GM12878 (cell line): ENCODE data around the gene CLK4. TPM values are rescaled to one million over a fixed set of nuclear protein-coding genes. Genes with fewer than 3 reads are reported as not detected.

Experiments
- ATAC-seq: fragments of 200-7000 bp; cut with Tn5 transposase; 3 replicates; pipeline ENCODE4 v1.9.1; 2020; ENCODE audit warnings: mild to moderate bottlenecking, moderate library complexity
- BruUV-seq: library from RNA; stranded (reverse); fragments of 400-500 nt; replicated peaks from 2 replicates; lab custom pipeline; 2021; lab: Mats Ljungman, UMichigan
- CTCF ChIA-PET: fragments of 300-600 bp; sonication (Branson Sonifier 250); formaldehyde crosslinking; extraction: SDS; loops from one replicate; lab custom pipeline; 2021; ENCODE audit warnings: inconsistent platforms; lab: Yijun Ruan, JAX
- POLR2A ChIA-PET: fragments of 350-600 bp; formaldehyde crosslinking; extraction: SDS; loops from one replicate; lab custom pipeline; 2021; ENCODE audit warnings: inconsistent platforms; lab: Charles Lee
- RAD21 ChIA-PET: fragments of 300-600 bp; sonication (Branson Sonifier 250); formaldehyde crosslinking; loops from one replicate; lab custom pipeline; 2023; ENCODE audit warnings: antibody characterized with exemption; ENCODE audit not compliant: unreplicated experiment; lab: Charles Lee
- SMC1A ChIA-PET: fragments of 300-600 bp; sonication (Branson Sonifier 250); formaldehyde crosslinking; loops from one replicate; lab custom pipeline; 2023; ENCODE audit not compliant: unreplicated experiment, uncharacterized antibody; lab: Charles Lee
- DNase-seq: peaks from one replicate; pipeline ENCODE4 v3.0.0-alpha.2; 2011; ENCODE audit warnings: low read depth, low spot score
- FAIRE-seq: peaks from 3 replicates; lab custom pipeline; 2011; peaks lifted over from hg19 to GRCh38; lab: Jason Lieb, UNC
- H2AFZ ChIP-seq: 2 replicates; pipeline ENCODE4 v1.6.0; 2011; ENCODE audit warnings: low read depth, low read length, control low read depth; ENCODE audit not compliant: control insufficient read depth
- H3K27ac ChIP-seq: 2 replicates; pipeline ENCODE4 v1.5.1; 2011; ENCODE audit warnings: control low read depth; ENCODE audit not compliant: control insufficient read depth, insufficient read depth
- H3K27me3 ChIP-seq, 2 experiments: replicated peaks in 1 of 2; 2 replicates each; pipeline versions ENCODE4 v1.6.0 to v1.6.1; 2011; ENCODE audit warnings: low read length in 1 of 2; ENCODE audit not compliant: control insufficient read depth in 2 of 2, insufficient read depth in 2 of 2
- H3K36me3 ChIP-seq, 2 experiments: 2 replicates each; pipeline ENCODE4 v1.5.1; 2011; ENCODE audit warnings: low read length in 1 of 2; ENCODE audit not compliant: control insufficient read depth in 2 of 2, insufficient read depth in 2 of 2
- H3K4me1 ChIP-seq: 2 replicates; pipeline ENCODE4 v1.6.1; 2011; ENCODE audit warnings: mild to moderate bottlenecking, low read length, moderate library complexity, mixed read lengths; ENCODE audit not compliant: control insufficient read depth, insufficient read depth
- H3K4me2 ChIP-seq: 2 replicates; pipeline ENCODE4 v1.6.0; 2011; ENCODE audit warnings: control low read depth; ENCODE audit not compliant: control insufficient read depth, insufficient read depth
- H3K4me3 ChIP-seq: fragments of 200-600 bp; sonication (generic); 2 replicates; pipeline ENCODE4 v1.5.1; 2016
- H3K79me2 ChIP-seq: 2 replicates; pipeline ENCODE4 v1.6.0; 2011; ENCODE audit warnings: low read length; ENCODE audit not compliant: control insufficient read depth, insufficient read depth
- H3K9ac ChIP-seq: 2 replicates; pipeline ENCODE4 v1.8.0; 2011; ENCODE audit warnings: low read length, control low read depth, mixed read lengths; ENCODE audit not compliant: control insufficient read depth, insufficient read depth
- H3K9me3 ChIP-seq: replicated peaks from 3 replicates; pipeline ENCODE4 v1.5.1; 2011; ENCODE audit warnings: mild to moderate bottlenecking, low read length; ENCODE audit not compliant: control insufficient read depth, insufficient read depth
- H4K20me1 ChIP-seq: 2 replicates; pipeline ENCODE4 v1.6.0; 2011; ENCODE audit not compliant: control insufficient read depth, insufficient read depth
- BHLHE40 ChIP-seq, 2 experiments: fragments of 450-650 bp in 1 of 2; IDR thresholded peaks; 2 replicates each; pipeline ENCODE4 v1.6.1; 2011 to 2017; ENCODE audit warnings: low read depth in 2 of 2, borderline replicate concordance in 1 of 2, improper control_type of control experiment in 1 of 2, low read length in 1 of 2, mild to moderate bottlenecking in 1 of 2
- BMI1 ChIP-seq: fragments of 450-650 bp; IDR thresholded peaks from 2 replicates; pipeline ENCODE4 v1.6.1; 2016; ENCODE audit warnings: mild to moderate bottlenecking, moderate library complexity, borderline replicate concordance
- NFYA ChIP-seq: IDR thresholded peaks from 2 replicates; pipeline ENCODE4 v1.6.1; 2011; ENCODE audit warnings: low read depth, mild to moderate bottlenecking, low read length, improper control_type of control experiment, borderline replicate concordance
- NR2C2 ChIP-seq: IDR thresholded peaks from 2 replicates; pipeline ENCODE4 v1.6.1; 2011; ENCODE audit warnings: borderline replicate concordance, low read depth; ENCODE audit not compliant: control insufficient read depth, insufficient read length
- NR2F1 ChIP-seq: fragments of 450-650 bp; conservative IDR thresholded peaks from 2 replicates; pipeline ENCODE4 v1.6.1; 2017; ENCODE audit warnings: mild to moderate bottlenecking
- PAX5 ChIP-seq: IDR thresholded peaks from 2 replicates; pipeline ENCODE4 v1.6.1; 2011; ENCODE audit warnings: low read depth, low read length, borderline replicate concordance
- RAD21 ChIP-seq: IDR thresholded peaks from 2 replicates; pipeline ENCODE4 v1.6.1; 2011; ENCODE audit warnings: mild to moderate bottlenecking, low read depth, low read length, moderate library complexity; ENCODE audit not compliant: insufficient read depth
- YBX1 ChIP-seq: fragments of 450-650 bp; IDR thresholded peaks from 2 replicates; pipeline ENCODE4 v1.6.1; 2016; ENCODE audit warnings: antibody characterized with exemption
- YY1 ChIP-seq: IDR thresholded peaks from 2 replicates; pipeline ENCODE4 v1.6.1; 2011; ENCODE audit warnings: low read depth, mild to moderate bottlenecking, low read length
- ZSCAN29 ChIP-seq: fragments of 450-650 bp; IDR thresholded peaks from 2 replicates; pipeline ENCODE4 v1.6.1; 2017; ENCODE audit warnings: mild to moderate bottlenecking, moderate library complexity
- WGBS: methylation state at CpG from one replicate; pipeline ENCODE4 v1.1.6; 2016; ENCODE audit warnings: low lambda C conversion rate; ENCODE audit not compliant: insufficient replicate concordance, insufficient coverage; ENCODE audit errors: missing lambda C conversion rate; 5-methylcytosine and 5-hydroxymethylcytosine counted together
- in situ Hi-C: fragments of 300-500 bp; cut with MboI; formaldehyde crosslinking; loops from 9 replicates; pipeline ENCODE4 v1.14.3; 2018; ENCODE audit warnings: mixed read lengths
- intact Hi-C: fragments of 100-400 bp; cut with micrococcal nuclease; formaldehyde crosslinking; loops from one replicate; pipeline ENCODE4 v1.14.2; 2022; ENCODE audit not compliant: unreplicated experiment
- polyA plus RNA-seq, 11 experiments: library from polyadenylated mRNA; depleted of rRNA in 4 of 11; unstranded in 6 of 11; stranded (reverse) in 5 of 11; fragments of >200 nt; fragmentation: Nextera tagmentation in 4 of 11; fragmentation: Illumina TruSeq in 1 of 11; extraction: Ambion mirVana in 4 of 11; extraction: Trizol in 1 of 11; gene quantifications; 1 replicate in 1 of 11; 2 replicates in 10 of 11; pipeline versions ENCODE4 v1.2.1 to v1.2.3, GENCODE V29; 2011 to 2016; ENCODE audit warnings: inconsistent platforms in 2 of 11, missing spikeins in 2 of 11, low read depth in 1 of 11
- total RNA-seq, 4 experiments: library from RNA; depleted of rRNA in 3 of 4; stranded (reverse); fragments of >200 nt in 3 of 4; fragmentation: Illumina TruSeq in 1 of 4; extraction: Trizol in 1 of 4; gene quantifications; 2 replicates each; pipeline versions ENCODE4 v1.2.1 to v1.2.3, GENCODE V29; 2013 to 2021
- TF ChIP-seq, protein P1 (sequence below): IDR thresholded peaks from 2 replicates; pipeline ENCODE4 v1.6.1; 2012; ENCODE audit warnings: low read depth, low read length, improper control_type of control experiment
- TF ChIP-seq, protein P2 (sequence below): fragments of 450-650 bp; IDR thresholded peaks from 2 replicates; pipeline ENCODE4 v1.6.1; 2017; ENCODE audit warnings: mild to moderate bottlenecking, moderate library complexity

Gene CLK4
- total and polyA plus RNA-seq, 10 of the 15 experiments (the other 5 are each of a cell fraction or from before 2014, with no cell fraction given): 13.6 to 47.9 (median 19.1) TPM

DNA sequence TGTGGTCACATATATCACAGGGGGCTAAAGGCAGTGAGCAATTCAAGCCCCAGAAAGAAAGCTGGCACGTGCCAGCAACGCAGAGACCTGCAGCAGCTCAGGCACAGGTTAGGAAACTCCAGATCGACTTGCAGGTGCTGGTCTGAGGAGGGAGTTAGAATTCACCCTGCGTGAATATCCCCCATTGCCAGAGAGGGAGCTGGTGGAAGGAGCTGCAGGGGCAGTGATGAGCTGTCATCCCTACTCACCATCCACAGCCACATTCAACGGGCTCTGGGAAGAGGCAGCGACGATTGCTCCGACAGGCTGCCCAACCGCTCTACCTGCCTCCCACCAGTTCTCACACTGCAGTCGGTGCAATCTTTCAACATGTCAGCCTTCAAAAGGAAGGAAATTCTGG lies 40.8 kb upstream of the CLK4 start:
- Histone ChIP-seq H3K9ac (no peak overlapping the region), H3K4me3 (no peak overlapping the region), H3K79me2 (no peaks in the 10 kb centered on the region), H3K27me3 (no peaks in the 10 kb centered on the region), H3K4me1 (no peaks in the 10 kb centered on the region), H3K4me2 (no peak overlapping the region), H3K9me3 (no peaks in the 10 kb centered on the region; the same call in 2 of the 3 replicates), H2AFZ (no peak overlapping the region), H3K36me3 (no peaks in the 10 kb centered on the region), H4K20me1 (no peaks in the 10 kb centered on the region), H3K27ac (no peak overlapping the region)
- ATAC-seq (no peak), FAIRE-seq (no peak), DNase-seq (no peak)
- intact Hi-C loops: no loop called here
- SMC1A ChIA-PET: no interaction called here
- RAD21 ChIA-PET: no interaction called here
- WGBS: 57% methylated on average over 10 of the region's 10 CpGs
- no TSS peak for BruUV-seq
- POLR2A ChIA-PET: no interaction called here
- in situ Hi-C loops: no loop called here
- TF ChIP-seq, protein P1, sequence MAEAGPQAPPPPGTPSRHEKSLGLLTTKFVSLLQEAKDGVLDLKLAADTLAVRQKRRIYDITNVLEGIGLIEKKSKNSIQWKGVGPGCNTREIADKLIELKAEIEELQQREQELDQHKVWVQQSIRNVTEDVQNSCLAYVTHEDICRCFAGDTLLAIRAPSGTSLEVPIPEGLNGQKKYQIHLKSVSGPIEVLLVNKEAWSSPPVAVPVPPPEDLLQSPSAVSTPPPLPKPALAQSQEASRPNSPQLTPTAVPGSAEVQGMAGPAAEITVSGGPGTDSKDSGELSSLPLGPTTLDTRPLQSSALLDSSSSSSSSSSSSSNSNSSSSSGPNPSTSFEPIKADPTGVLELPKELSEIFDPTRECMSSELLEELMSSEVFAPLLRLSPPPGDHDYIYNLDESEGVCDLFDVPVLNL: no peak
- peak in 1 of 2 experiments; percentile 34; a peak in 1 of 4 replicates for TF ChIP-seq BHLHE40 (IDR thresholded peaks at IDR 0.05; ENCODE audit: borderline replicate concordance in 1 of 2, low read depth in 2 of 2, low read length in 1 of 2)
- CTCF ChIA-PET: no interaction called here

DNA sequence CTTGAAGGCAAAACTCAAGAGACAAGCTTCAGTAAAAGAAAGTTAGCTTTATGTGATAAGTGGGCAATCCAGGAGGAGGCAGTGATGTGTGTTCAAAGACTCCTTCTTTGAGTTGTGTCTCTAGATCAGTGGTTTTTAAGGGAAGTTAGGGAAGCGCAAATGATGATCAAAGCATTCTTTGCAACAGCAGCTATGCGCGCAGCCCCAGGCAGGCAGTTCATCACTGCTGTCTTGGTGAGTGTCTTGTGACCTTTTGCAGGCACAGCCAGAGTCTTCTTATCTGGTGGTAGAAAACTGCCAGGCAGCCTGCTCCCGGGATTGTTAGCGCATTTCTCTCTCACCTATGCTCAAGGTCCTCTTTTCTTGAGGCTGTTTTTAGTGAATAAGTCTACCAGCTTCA lies 40.3 kb upstream of the CLK4 start:
- in situ Hi-C loops (no loop called here), intact Hi-C loops (no loop called here)
- no peak overlapping the region for H3K4me3 ChIP-seq
- POLR2A ChIA-PET: no interaction called here
- H3K27ac ChIP-seq: no peak overlapping the region
- RAD21 ChIA-PET: no interaction called here
- no peaks in the 10 kb centered on the region for H3K79me2 ChIP-seq
- H4K20me1 ChIP-seq: no peaks in the 10 kb centered on the region
- CTCF ChIA-PET: no interaction called here
- no peak overlapping the region for H3K9ac ChIP-seq
- no peak overlapping the region for H3K4me2 ChIP-seq
- SMC1A ChIA-PET: no interaction called here
- H2AFZ ChIP-seq: no peak overlapping the region
- FAIRE-seq (no peak), ATAC-seq (no peak), DNase-seq (no peak)
- BruUV-seq: no TSS peak
- WGBS: 31% methylated on average over 5 of the region's 5 CpGs
- no peaks in the 10 kb centered on the region for H3K27me3 ChIP-seq
- no peaks in the 10 kb centered on the region for H3K4me1 ChIP-seq
- H3K36me3 ChIP-seq: no peaks in the 10 kb centered on the region
- H3K9me3 ChIP-seq: peaks cover 1% of the 10 kb centered on the region; the same call in 2 of the 3 replicates
- TF ChIP-seq NFYA (no peak), ZSCAN29 (no peak), YY1 (no peak), NR2F1 (no peak), PAX5 (no peak), RAD21 (no peak), YBX1 (no peak), NR2C2 (no peak), BMI1 (no peak)
- TF ChIP-seq, protein P2, sequence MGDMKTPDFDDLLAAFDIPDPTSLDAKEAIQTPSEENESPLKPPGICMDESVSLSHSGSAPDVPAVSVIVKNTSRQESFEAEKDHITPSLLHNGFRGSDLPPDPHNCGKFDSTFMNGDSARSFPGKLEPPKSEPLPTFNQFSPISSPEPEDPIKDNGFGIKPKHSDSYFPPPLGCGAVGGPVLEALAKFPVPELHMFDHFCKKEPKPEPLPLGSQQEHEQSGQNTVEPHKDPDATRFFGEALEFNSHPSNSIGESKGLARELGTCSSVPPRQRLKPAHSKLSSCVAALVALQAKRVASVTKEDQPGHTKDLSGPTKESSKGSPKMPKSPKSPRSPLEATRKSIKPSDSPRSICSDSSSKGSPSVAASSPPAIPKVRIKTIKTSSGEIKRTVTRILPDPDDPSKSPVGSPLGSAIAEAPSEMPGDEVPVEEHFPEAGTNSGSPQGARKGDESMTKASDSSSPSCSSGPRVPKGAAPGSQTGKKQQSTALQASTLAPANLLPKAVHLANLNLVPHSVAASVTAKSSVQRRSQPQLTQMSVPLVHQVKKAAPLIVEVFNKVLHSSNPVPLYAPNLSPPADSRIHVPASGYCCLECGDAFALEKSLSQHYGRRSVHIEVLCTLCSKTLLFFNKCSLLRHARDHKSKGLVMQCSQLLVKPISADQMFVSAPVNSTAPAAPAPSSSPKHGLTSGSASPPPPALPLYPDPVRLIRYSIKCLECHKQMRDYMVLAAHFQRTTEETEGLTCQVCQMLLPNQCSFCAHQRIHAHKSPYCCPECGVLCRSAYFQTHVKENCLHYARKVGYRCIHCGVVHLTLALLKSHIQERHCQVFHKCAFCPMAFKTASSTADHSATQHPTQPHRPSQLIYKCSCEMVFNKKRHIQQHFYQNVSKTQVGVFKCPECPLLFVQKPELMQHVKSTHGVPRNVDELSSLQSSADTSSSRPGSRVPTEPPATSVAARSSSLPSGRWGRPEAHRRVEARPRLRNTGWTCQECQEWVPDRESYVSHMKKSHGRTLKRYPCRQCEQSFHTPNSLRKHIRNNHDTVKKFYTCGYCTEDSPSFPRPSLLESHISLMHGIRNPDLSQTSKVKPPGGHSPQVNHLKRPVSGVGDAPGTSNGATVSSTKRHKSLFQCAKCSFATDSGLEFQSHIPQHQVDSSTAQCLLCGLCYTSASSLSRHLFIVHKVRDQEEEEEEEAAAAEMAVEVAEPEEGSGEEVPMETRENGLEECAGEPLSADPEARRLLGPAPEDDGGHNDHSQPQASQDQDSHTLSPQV: no peak
